ENCODE measurements around the gene WSCD2.

DNA sequence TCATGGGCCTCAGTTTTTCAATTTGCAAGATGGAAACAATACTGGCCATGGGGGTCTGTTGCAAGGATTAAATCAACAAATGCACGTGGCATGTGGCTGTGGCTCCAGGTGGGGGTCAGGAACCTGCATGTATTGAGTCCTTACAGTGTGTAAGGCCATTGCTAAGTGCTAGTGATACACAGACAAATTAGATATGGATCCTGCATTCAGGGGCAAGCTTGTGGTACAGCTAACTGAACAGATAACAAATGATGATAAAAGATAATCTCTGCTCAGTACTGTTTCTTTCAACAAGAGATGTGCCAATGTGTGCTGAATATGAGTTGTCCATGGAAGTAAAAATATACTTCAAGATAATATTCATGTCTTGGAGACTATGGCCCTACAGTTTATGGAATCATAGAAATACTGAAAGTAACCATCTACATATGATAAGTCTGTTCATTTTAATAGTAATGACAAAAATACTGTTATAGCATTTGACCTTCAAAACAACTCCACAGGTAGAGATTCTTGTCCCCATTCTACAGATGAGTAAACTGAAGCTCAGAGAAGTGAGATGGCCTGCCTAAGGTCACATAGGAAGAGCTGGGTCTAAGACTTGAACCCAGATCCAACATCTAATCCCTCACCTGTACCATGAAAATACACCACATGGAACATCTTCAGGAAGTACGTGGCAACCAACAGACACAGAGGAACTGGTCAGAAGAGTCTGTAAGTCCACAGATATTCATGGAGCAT is 7.2 kb upstream of the WSCD2 start:
- TF ChIP-seq, protein P1, sequence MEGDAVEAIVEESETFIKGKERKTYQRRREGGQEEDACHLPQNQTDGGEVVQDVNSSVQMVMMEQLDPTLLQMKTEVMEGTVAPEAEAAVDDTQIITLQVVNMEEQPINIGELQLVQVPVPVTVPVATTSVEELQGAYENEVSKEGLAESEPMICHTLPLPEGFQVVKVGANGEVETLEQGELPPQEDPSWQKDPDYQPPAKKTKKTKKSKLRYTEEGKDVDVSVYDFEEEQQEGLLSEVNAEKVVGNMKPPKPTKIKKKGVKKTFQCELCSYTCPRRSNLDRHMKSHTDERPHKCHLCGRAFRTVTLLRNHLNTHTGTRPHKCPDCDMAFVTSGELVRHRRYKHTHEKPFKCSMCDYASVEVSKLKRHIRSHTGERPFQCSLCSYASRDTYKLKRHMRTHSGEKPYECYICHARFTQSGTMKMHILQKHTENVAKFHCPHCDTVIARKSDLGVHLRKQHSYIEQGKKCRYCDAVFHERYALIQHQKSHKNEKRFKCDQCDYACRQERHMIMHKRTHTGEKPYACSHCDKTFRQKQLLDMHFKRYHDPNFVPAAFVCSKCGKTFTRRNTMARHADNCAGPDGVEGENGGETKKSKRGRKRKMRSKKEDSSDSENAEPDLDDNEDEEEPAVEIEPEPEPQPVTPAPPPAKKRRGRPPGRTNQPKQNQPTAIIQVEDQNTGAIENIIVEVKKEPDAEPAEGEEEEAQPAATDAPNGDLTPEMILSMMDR (IDR thresholded peaks at IDR 0.05; ENCODE audit: insufficient read depth, low read length), result no peak
- no peak for TF ChIP-seq GABPA (IDR thresholded peaks at IDR 0.05; ENCODE audit: low read depth)
- TF ChIP-seq, protein P2, sequence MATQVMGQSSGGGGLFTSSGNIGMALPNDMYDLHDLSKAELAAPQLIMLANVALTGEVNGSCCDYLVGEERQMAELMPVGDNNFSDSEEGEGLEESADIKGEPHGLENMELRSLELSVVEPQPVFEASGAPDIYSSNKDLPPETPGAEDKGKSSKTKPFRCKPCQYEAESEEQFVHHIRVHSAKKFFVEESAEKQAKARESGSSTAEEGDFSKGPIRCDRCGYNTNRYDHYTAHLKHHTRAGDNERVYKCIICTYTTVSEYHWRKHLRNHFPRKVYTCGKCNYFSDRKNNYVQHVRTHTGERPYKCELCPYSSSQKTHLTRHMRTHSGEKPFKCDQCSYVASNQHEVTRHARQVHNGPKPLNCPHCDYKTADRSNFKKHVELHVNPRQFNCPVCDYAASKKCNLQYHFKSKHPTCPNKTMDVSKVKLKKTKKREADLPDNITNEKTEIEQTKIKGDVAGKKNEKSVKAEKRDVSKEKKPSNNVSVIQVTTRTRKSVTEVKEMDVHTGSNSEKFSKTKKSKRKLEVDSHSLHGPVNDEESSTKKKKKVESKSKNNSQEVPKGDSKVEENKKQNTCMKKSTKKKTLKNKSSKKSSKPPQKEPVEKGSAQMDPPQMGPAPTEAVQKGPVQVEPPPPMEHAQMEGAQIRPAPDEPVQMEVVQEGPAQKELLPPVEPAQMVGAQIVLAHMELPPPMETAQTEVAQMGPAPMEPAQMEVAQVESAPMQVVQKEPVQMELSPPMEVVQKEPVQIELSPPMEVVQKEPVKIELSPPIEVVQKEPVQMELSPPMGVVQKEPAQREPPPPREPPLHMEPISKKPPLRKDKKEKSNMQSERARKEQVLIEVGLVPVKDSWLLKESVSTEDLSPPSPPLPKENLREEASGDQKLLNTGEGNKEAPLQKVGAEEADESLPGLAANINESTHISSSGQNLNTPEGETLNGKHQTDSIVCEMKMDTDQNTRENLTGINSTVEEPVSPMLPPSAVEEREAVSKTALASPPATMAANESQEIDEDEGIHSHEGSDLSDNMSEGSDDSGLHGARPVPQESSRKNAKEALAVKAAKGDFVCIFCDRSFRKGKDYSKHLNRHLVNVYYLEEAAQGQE (IDR thresholded peaks at IDR 0.05; ENCODE audit: insufficient replicate concordance, low read depth), result no peak
- TF ChIP-seq SPI1 (IDR thresholded peaks at IDR 0.05; ENCODE audit: borderline replicate concordance, low read depth), result no peak

Measured in HL-60 (cell line).